T-cell (primary cell): ENCODE results near the gene WIPI1. TPM values are rescaled to one million over a fixed set of nuclear protein-coding genes. Genes with fewer than 3 reads are reported as not detected.

Source experiments
- ATAC-seq, 4 experiments: fragments of 200-7000 bp in 3 of 4; fragments of 150-1000 bp in 1 of 4; cut with Tn5 transposase; replicated peaks in 1 of 4; 1 replicate in 3 of 4; 2 replicates in 1 of 4; pipeline ENCODE4 v1.10.0; 2021; ENCODE audit warnings: moderate library complexity in 3 of 4, mild to moderate bottlenecking in 2 of 4, moderate number of reproducible peaks in 1 of 4
- CTCF ChIA-PET, 2 donors: fragments of 300-600 bp; sonication (Branson Sonifier 250); formaldehyde crosslinking; loops; one replicate each; lab custom pipeline; 2022; ENCODE audit warnings: antibody characterized with exemption in 2 of 2; lab: Charles Lee
- POLR2A ChIA-PET, 2 donors: fragments of 300-600 bp; sonication (Branson Sonifier 250); formaldehyde crosslinking; loops; one replicate each; lab custom pipeline; 2022; ENCODE audit warnings: antibody characterized with exemption in 2 of 2; lab: Charles Lee
- DNase-seq, 35 experiments: peaks; one replicate each; pipeline versions ENCODE4 v3.0.0 to v3.0.0-alpha.2; 2013 to 2023
- H3K27ac ChIP-seq: one replicate; pipeline ENCODE4 v1.5.1; 2013; ENCODE audit warnings: low read length
- H3K27me3 ChIP-seq, 2 experiments: replicated peaks in 1 of 2; 1 replicate in 1 of 2; 2 replicates in 1 of 2; pipeline versions ENCODE4 v1.6.1 to v1.7.0; 2013; ENCODE audit warnings: low read length in 1 of 2, mixed read lengths in 1 of 2; ENCODE audit not compliant: control insufficient read depth in 2 of 2, insufficient read depth in 2 of 2; ENCODE audit errors: extremely low read depth in 1 of 2
- H3K36me3 ChIP-seq, 2 donors: 1 replicate in 1 of 2; 2 replicates in 1 of 2; pipeline versions ENCODE4 v1.6.1 to v1.7.0; 2013; ENCODE audit warnings: low read length in 1 of 2; ENCODE audit not compliant: control insufficient read depth in 2 of 2, insufficient read depth in 1 of 2; ENCODE audit errors: extremely low read depth in 1 of 2
- H3K4me1 ChIP-seq, 2 experiments: 1 replicate in 1 of 2; 2 replicates in 1 of 2; pipeline versions ENCODE4 v1.6.1 to v1.7.0; 2013; ENCODE audit warnings: low read length in 2 of 2, mixed read lengths in 1 of 2; ENCODE audit not compliant: insufficient read depth in 2 of 2, control insufficient read depth in 1 of 2; ENCODE audit errors: extremely low read depth in 1 of 2
- H3K4me3 ChIP-seq, 2 donors: 1 replicate in 1 of 2; 2 replicates in 1 of 2; pipeline versions ENCODE4 v1.5.1 to v1.7.0; 2013; ENCODE audit warnings: mild to moderate bottlenecking in 2 of 2, low read length in 1 of 2, moderate library complexity in 1 of 2; ENCODE audit not compliant: control insufficient read depth in 1 of 2; ENCODE audit errors: extremely low read depth in 1 of 2
- H3K9me3 ChIP-seq: 2 replicates; pipeline ENCODE4 v1.7.0; 2013
- H3K27ac Mint-ChIP-seq, 2 donors: one replicate each; pipeline ENCODE4 v1.8.0; 2020 to 2021; ENCODE audit warnings: mild to moderate bottlenecking in 2 of 2, mixed read lengths in 2 of 2
- H3K27me3 Mint-ChIP-seq, 2 donors: one replicate each; pipeline ENCODE4 v1.8.0; 2021 to 2022; ENCODE audit warnings: mixed read lengths in 2 of 2
- H3K36me3 Mint-ChIP-seq: one replicate; pipeline ENCODE4 v1.8.0; 2021; ENCODE audit warnings: mixed read lengths
- H3K4me1 Mint-ChIP-seq, 3 donors: one replicate each; pipeline ENCODE4 v1.8.0; 2020 to 2022; ENCODE audit warnings: mixed read lengths in 3 of 3, mild to moderate bottlenecking in 1 of 3
- H3K4me3 Mint-ChIP-seq, 3 donors: one replicate each; pipeline ENCODE4 v1.8.0; 2020 to 2022; ENCODE audit warnings: mild to moderate bottlenecking in 3 of 3, mixed read lengths in 3 of 3, moderate library complexity in 3 of 3
- H3K9me3 Mint-ChIP-seq, 3 donors: one replicate each; pipeline ENCODE4 v1.8.0; 2020 to 2022; ENCODE audit warnings: mixed read lengths in 3 of 3
- WGBS: methylation state at CpG from one replicate; pipeline ENCODE4 v1.1.5; 2013; ENCODE audit warnings: missing lambda C conversion rate; ENCODE audit not compliant: insufficient coverage; 5-methylcytosine and 5-hydroxymethylcytosine counted together
- total RNA-seq, 35 experiments: library from RNA in 6 of 35; stranded (reverse) in 6 of 35; fragments of 120-200 nt in 1 of 35; gene quantifications; one replicate each; pipeline versions ENCODE4 v1.2.1 to v1.2.4 and lab custom pipeline; 2013 to 2026

Gene WIPI1
- total RNA-seq, 5 donors from 2014 or later (not counting 1 experiment from before 2014, with no cell fraction given) = 5.4 to 11.8 (median 9.7) TPM

- ATAC-seq (no peak), DNase-seq (no peak)
- H3K27ac ChIP-seq = no peak overlapping the region
- H3K4me3 ChIP-seq = no peak overlapping the region
- Mint-ChIP-seq H3K4me1 (peaks cover 50 to 57% (median 55%) of the 10 kb centered on the region in 3 donors), H3K36me3 (peaks cover 9% of the 10 kb centered on the region), H3K27me3 (no peaks in the 10 kb centered on the region), H3K9me3 (no peaks in the 10 kb centered on the region), H3K27ac (peak overlapping the region; percentile 72 to 84), H3K4me3 (no peak overlapping the region)
- H3K9me3 ChIP-seq = no peaks in the 10 kb centered on the region
- no peaks in the 10 kb centered on the region for H3K27me3 ChIP-seq
- ChIA-PET POLR2A (interaction anchor here in 1 of 2 donors (0.5 kb wide), 1 partner anchor 152 kb away, joined by 7 read pairs; no protein-coding TSS in a partner anchor), CTCF (no interaction called here)
- H3K4me1 ChIP-seq = peaks cover 17 to 36% of the 10 kb centered on the region in 2 experiments
- peaks cover 0 to 4% of the 10 kb centered on the region in 2 donors for H3K36me3 ChIP-seq
- 60% methylated on average over 1 of the region's 8 CpGs for WGBS
Measured at GRCh38 chr17:68439656-68440290, 17.5 kb downstream of the WIPI1 start.

GRCh38 chr17:68437979-68438822 lies 19.1 kb downstream of the WIPI1 start:
- ChIA-PET POLR2A (interaction anchor here in 1 of 2 donors (0.7 to 1.1 kb wide), 3 partner anchors 18 to 368 kb away, joined by 3 to 13 read pairs (median 3); partner anchors contain the start of gene WIPI1), CTCF (interaction anchor here (0.5 to 3.8 kb wide), 14 partner anchors 14 to 315 kb away, joined by 3 to 22 read pairs (median 4); partner anchors contain the start of gene WIPI1 (in 2 of the 2))
- Histone ChIP-seq H3K27me3 (no peaks in the 10 kb centered on the region), H3K36me3 (peaks cover 0 to 9% of the 10 kb centered on the region in 2 donors), H3K4me3 (peak overlapping the region; percentile 3 to 12), H3K4me1 (peaks cover 17 to 36% of the 10 kb centered on the region in 2 experiments), H3K9me3 (no peaks in the 10 kb centered on the region), H3K27ac (peak overlapping the region; percentile 75)
- 64% methylated on average over 12 of the region's 14 CpGs for WGBS
- DNase-seq (peak in 31 of 35 experiments; percentile 17 to 70 (median 32)), ATAC-seq (peak; percentile 77 to 85 (median 82))
- Mint-ChIP-seq H3K9me3 (no peaks in the 10 kb centered on the region), H3K27ac (peak overlapping the region; percentile 90 to 97), H3K4me1 (peaks cover 50 to 57% (median 55%) of the 10 kb centered on the region in 3 donors), H3K27me3 (no peaks in the 10 kb centered on the region), H3K4me3 (peak overlapping the region; percentile 65 to 79 (median 65)), H3K36me3 (peaks cover 9% of the 10 kb centered on the region)

- ATAC-seq (peak; percentile 69 to 76 (median 72)), DNase-seq (peak; percentile 56 to 93 (median 81))
- no peaks in the 10 kb centered on the region for H3K9me3 Mint-ChIP-seq
- Histone ChIP-seq H3K36me3 (peaks cover 0 to 15% of the 10 kb centered on the region in 2 donors), H3K4me1 (peaks cover 17 to 43% of the 10 kb centered on the region in 2 experiments), H3K27ac (no peak overlapping the region), H3K4me3 (no peak overlapping the region), H3K9me3 (no peaks in the 10 kb centered on the region), H3K27me3 (no peaks in the 10 kb centered on the region)
- H3K27ac Mint-ChIP-seq = peak overlapping the region; percentile 80 to 97
- CTCF ChIA-PET = interaction anchor here (0.5 to 3.8 kb wide), 13 partner anchors 20 to 327 kb away, joined by 3 to 22 read pairs (median 5); partner anchors contain the start of gene WIPI1 (in 2 of the 2)
- peak overlapping the region; percentile 22 to 65 (median 34) for H3K4me3 Mint-ChIP-seq
- no peaks in the 10 kb centered on the region for H3K27me3 Mint-ChIP-seq
- 80% methylated on average over 10 of the region's 20 CpGs for WGBS
- peaks cover 52 to 58% (median 56%) of the 10 kb centered on the region in 3 donors for H3K4me1 Mint-ChIP-seq
- POLR2A ChIA-PET = no interaction called here
- peaks cover 14% of the 10 kb centered on the region for H3K36me3 Mint-ChIP-seq
Measured at GRCh38 chr17:68435876-68436842, 21.1 kb downstream of the WIPI1 start.

- Histone ChIP-seq H3K36me3 (peaks cover 0 to 21% of the 10 kb centered on the region in 2 donors), H3K9me3 (no peaks in the 10 kb centered on the region)
Measured at GRCh38 chr17:68435361-68435760, 21.9 kb downstream of the WIPI1 start.

GRCh38 chr17:68433911-68434508 lies 23.3 kb downstream of the WIPI1 start:
- Histone ChIP-seq H3K4me3 (no peak overlapping the region), H3K27ac (no peak overlapping the region), H3K9me3 (no peaks in the 10 kb centered on the region), H3K36me3 (peaks cover 0 to 27% of the 10 kb centered on the region in 2 donors), H3K4me1 (peaks cover 17 to 40% of the 10 kb centered on the region in 2 experiments), H3K27me3 (no peaks in the 10 kb centered on the region)
- H3K9me3 Mint-ChIP-seq = no peaks in the 10 kb centered on the region
- no peak for DNase-seq
- peaks cover 20% of the 10 kb centered on the region for H3K36me3 Mint-ChIP-seq
- POLR2A ChIA-PET = no interaction called here
- WGBS = 93% methylated on average over 5 of the region's 12 CpGs
- ATAC-seq = no peak
- peaks cover 38 to 46% (median 41%) of the 10 kb centered on the region in 3 donors for H3K4me1 Mint-ChIP-seq
- H3K27me3 Mint-ChIP-seq = no peaks in the 10 kb centered on the region
- CTCF ChIA-PET = interaction anchor here in 1 of 2 donors (0.6 to 1.4 kb wide), 6 partner anchors 18 to 257 kb away, joined by 3 to 8 read pairs (median 4); no protein-coding TSS in a partner anchor
- H3K27ac Mint-ChIP-seq = no peak overlapping the region
- H3K4me3 Mint-ChIP-seq = no peak overlapping the region

More at GRCh38 chr17:68435361-68435760, 21.9 kb downstream of the WIPI1 start:
- DNase-seq (no peak), ATAC-seq (no peak)
- Mint-ChIP-seq H3K27me3 (no peaks in the 10 kb centered on the region), H3K27ac (no peak overlapping the region), H3K4me3 (no peak overlapping the region), H3K9me3 (no peaks in the 10 kb centered on the region), H3K36me3 (peaks cover 14% of the 10 kb centered on the region), H3K4me1 (peaks cover 44 to 53% (median 49%) of the 10 kb centered on the region in 3 donors)
- whole genome bisulfite sequencing = 100% methylated on average over 1 of the region's 6 CpGs
- CTCF ChIA-PET = interaction anchor here (0.9 to 3.8 kb wide), 5 partner anchors 20 to 173 kb away, joined by 3 to 22 read pairs (median 4); partner anchors contain the start of gene WIPI1 (in 1 of the 2)
- no peak overlapping the region for H3K27ac ChIP-seq
- H3K4me3 ChIP-seq = no peak overlapping the region
- POLR2A ChIA-PET = interaction anchor here in 1 of 2 donors (0.5 kb wide), 1 partner anchor 155 kb away, joined by 6 read pairs; no protein-coding TSS in a partner anchor
- no peaks in the 10 kb centered on the region for H3K27me3 ChIP-seq
- H3K4me1 ChIP-seq = peaks cover 17 to 40% of the 10 kb centered on the region in 2 experiments
